Esophagus squamous epithelium (tissue), 5 donors: ENCODE measurements around the gene PRR15L. TPM values are rescaled to one million over a fixed set of nuclear protein-coding genes. Genes with fewer than 3 reads are reported as not detected.

Experiments used
- DNase-seq: peaks from one replicate; lab custom pipeline; 2025; lab: John Stamatoyannopoulos, UW
- H3K27ac ChIP-seq, 4 donors: fragments of 200-600 bp; sonication (generic); one replicate each; pipeline ENCODE4 v1.5.1; 2016 to 2019; ENCODE audit warnings: mild to moderate bottlenecking in 1 of 4
- H3K27me3 ChIP-seq, 4 donors: fragments of 200-600 bp; sonication (generic); 1 replicate in 3 of 4; 2 replicates in 1 of 4; pipeline versions ENCODE4 v1.5.1 to v1.6.0; 2017 to 2021; ENCODE audit warnings: antibody characterized with exemption in 1 of 4
- H3K36me3 ChIP-seq, 3 donors: fragments of 200-600 bp; sonication (generic); one replicate each; pipeline ENCODE4 v1.5.1; 2016 to 2019
- H3K4me1 ChIP-seq, 3 donors: fragments of 200-600 bp; sonication (generic); one replicate each; pipeline ENCODE4 v1.5.1; 2017 to 2019
- H3K4me3 ChIP-seq, 4 donors: fragments of 200-600 bp; sonication (generic); 1 replicate in 3 of 4; 2 replicates in 1 of 4; pipeline ENCODE4 v1.5.1; 2016 to 2019; ENCODE audit warnings: mild to moderate bottlenecking in 2 of 4, moderate library complexity in 1 of 4
- H3K9me3 ChIP-seq, 3 donors: fragments of 200-600 bp; sonication (generic); one replicate each; pipeline ENCODE4 v1.5.1; 2016 to 2019
- CTCF ChIP-seq, 6 experiments: fragments of 450-650 bp in 4 of 6; fragments of 200-600 bp in 2 of 6; sonication (generic) in 2 of 6; IDR thresholded peaks; one replicate each; pipeline ENCODE4 v1.5.1; 2016 to 2019; ENCODE audit warnings: antibody characterized with exemption in 6 of 6, mild to moderate bottlenecking in 4 of 6, moderate library complexity in 4 of 6
- POLR2A ChIP-seq, 4 donors: fragments of 450-650 bp; IDR thresholded peaks; one replicate each; pipeline ENCODE4 v1.6.1; 2017; ENCODE audit warnings: antibody characterized with exemption in 4 of 4, mild to moderate bottlenecking in 4 of 4, moderate library complexity in 3 of 4
- WGBS, 2 donors: methylation state at CpG; one replicate each; pipeline ENCODE4 v1.1.5; 2018; 5-methylcytosine and 5-hydroxymethylcytosine counted together
- intact Hi-C: fragments of 100-400 bp; cut with DNase I; formaldehyde crosslinking; loops from one replicate; pipeline ENCODE4 v1.15.0; 2022
- total RNA-seq, 4 donors: library from RNA; depleted of rRNA; stranded (reverse); fragments of >200 nt; gene quantifications; one replicate each; pipeline ENCODE4 v1.1.0, GENCODE V29; 2016
- donor health status: DM: yes; HTN: yes; CAD: no.

Gene PRR15L
- total RNA-seq, 4 donors from 2014 or later: 3.3 to 12.5 (median 7.1) TPM

DNA sequence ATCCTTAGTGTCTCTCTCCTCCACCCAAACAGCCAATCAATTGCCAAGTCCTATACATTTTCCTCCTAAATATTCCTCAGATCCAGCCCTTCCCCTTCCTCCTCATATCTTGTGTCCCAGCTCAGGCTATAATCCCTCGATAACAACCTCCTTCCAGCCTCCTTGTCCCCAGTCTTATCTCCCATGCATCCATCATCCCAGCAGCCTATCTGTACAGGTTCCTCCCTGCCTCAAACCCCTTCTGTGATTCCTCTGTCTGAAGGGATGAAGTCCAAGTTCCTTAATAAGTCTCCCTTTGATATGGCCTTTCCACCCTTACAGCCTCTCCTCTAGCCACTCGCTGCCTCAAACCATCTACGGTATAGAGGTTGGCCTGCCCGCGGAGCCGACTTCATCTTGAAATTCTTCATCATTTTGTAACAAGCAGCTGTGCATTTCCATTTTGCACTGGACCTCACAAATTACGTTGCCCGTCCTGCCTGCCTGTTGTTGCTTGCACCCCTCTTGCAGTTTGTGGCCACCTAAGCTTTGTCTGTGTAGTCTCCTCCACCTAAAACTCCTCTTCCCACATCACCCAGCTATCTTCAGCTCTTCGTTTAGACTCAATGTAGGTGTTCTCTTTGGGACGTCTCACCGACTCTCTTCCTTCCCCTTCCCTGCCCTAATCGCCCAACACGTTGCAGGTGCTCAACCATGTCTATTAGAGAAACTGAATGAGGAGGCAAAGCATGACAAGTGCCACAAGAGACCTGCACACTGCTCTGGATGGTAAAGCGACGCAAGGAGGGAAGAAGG, 12.4 kb upstream of the PRR15L start:
- 53 to 73% methylated on average over 10 to 13 of the region's 15 CpGs for WGBS, 2 donors
- H3K4me3 ChIP-seq: peak overlapping the region; percentile 15 to 93 (median 88)
- intact Hi-C loops: no loop called here
- H3K27me3 ChIP-seq: no peaks in the 10 kb centered on the region
- no peak for DNase-seq
- H3K4me1 ChIP-seq: peaks cover 17 to 61% (median 25%) of the 10 kb centered on the region in 3 donors
- no peaks in the 10 kb centered on the region for H3K9me3 ChIP-seq
- H3K36me3 ChIP-seq: peaks cover 2 to 23% (median 17%) of the 10 kb centered on the region in 3 donors
- peak overlapping the region in 3 of 4 donors; percentile 0 to 51 (median 21) for H3K27ac ChIP-seq
- no peak for TF ChIP-seq POLR2A (IDR thresholded peaks at IDR 0.05)
- no peak for TF ChIP-seq CTCF (IDR thresholded peaks at IDR 0.05)

DNA sequence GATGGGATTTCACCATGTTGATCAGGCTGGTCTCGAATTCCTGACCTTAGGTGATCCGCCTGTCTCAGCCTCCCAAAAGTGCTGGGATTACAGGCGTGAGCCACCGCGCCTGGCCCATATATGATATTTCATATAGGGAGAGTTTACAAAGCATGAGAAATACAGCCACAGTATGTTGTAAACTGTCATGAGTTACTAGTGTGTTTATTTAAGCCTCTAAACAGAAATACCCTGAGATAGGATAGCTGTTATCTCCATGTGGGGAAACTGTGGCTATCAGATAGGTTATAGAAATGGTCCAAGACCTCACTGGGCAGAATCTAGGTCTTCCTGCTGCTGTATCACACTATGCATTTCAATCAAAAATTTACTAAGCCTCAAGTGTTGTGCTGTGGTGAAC, 11.2 kb upstream of the PRR15L start:
- no peak for TF ChIP-seq POLR2A (IDR thresholded peaks at IDR 0.05)
- H3K27ac ChIP-seq: no peak overlapping the region
- H3K36me3 ChIP-seq: peaks cover 0 to 11% (median 5%) of the 10 kb centered on the region in 3 donors
- intact Hi-C loops: no loop called here
- H3K9me3 ChIP-seq: no peaks in the 10 kb centered on the region
- 87 to 91% methylated on average over 5 of the region's 5 CpGs for WGBS, 2 donors
- DNase-seq: no peak
- H3K27me3 ChIP-seq: no peaks in the 10 kb centered on the region
- H3K4me1 ChIP-seq: peaks cover 17 to 61% (median 25%) of the 10 kb centered on the region in 3 donors
- H3K4me3 ChIP-seq: no peak overlapping the region

- WGBS, 2 donors: 35 to 36% methylated on average over 2 to 3 of the region's 5 CpGs
- H3K27me3 ChIP-seq: no peaks in the 10 kb centered on the region
- intact Hi-C loops: no loop called here
- no peaks in the 10 kb centered on the region for H3K9me3 ChIP-seq
- DNase-seq: no peak
- peaks cover 17 to 59% (median 25%) of the 10 kb centered on the region in 3 donors for H3K4me1 ChIP-seq
- no peak overlapping the region for H3K4me3 ChIP-seq
- peak overlapping the region; percentile 17 to 67 (median 50) for H3K27ac ChIP-seq
- no peak for TF ChIP-seq CTCF (IDR thresholded peaks at IDR 0.05)
- no peak for TF ChIP-seq POLR2A (IDR thresholded peaks at IDR 0.05)
- no peaks in the 10 kb centered on the region for H3K36me3 ChIP-seq
Observed at GRCh38 chr17:47967607-47968252, 10.0 kb upstream of the PRR15L start.

DNA sequence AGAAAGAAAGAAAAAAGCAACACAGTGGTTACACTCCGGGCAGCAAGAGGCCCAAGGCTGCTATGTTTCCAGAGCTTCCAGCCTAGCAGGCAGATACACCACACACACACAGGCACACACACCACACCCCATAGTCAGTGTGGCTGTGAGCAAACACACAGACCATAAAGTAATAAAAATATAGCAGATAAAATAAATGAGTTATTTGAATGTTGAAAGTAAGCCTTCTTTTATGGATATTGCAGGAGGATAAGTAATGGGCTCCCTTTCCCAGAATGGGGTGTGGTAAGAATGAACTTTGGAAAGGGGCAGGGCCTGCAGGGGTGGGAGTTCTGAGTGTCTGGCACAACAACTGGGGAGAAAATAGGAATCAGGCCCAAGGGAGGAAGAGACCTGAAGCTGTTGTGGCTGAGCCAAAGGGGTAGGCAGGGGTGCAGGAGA, 8.4 kb upstream of the PRR15L start:
- H3K27ac ChIP-seq: peak overlapping the region in 3 of 4 donors; percentile 30 to 67 (median 38)
- TF ChIP-seq CTCF (IDR thresholded peaks at IDR 0.05) (no peak), POLR2A (IDR thresholded peaks at IDR 0.05) (no peak)
- WGBS, 2 donors: 27 to 60% methylated on average over 1 of the region's 1 CpG
- no peaks in the 10 kb centered on the region for H3K27me3 ChIP-seq
- no peak for DNase-seq
- no peak overlapping the region for H3K4me3 ChIP-seq
- H3K4me1 ChIP-seq: peaks cover 10 to 43% (median 17%) of the 10 kb centered on the region in 3 donors
- intact Hi-C loops: no loop called here
- no peaks in the 10 kb centered on the region for H3K36me3 ChIP-seq
- no peaks in the 10 kb centered on the region for H3K9me3 ChIP-seq

DNA sequence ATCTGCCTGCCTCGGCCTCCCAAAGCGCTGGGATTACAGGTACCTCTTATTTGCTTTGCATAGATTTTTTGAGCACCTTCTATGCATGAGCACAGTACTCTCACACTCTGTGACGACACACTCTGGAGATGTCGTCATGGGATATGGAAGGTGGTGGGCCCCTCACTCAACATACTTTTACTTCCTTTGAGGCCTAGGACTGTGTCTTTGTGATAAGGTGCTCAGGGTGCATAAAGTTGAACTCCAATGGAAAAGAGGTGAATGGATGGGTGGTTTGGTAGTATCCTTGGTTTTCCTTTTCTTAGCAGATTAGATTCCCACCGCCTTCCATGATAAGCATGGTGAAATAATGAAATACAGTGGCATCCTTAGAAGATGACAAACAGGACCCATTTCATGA, 7.2 kb upstream of the PRR15L start:
- no peak overlapping the region for H3K27ac ChIP-seq
- 92 to 94% methylated on average over 5 of the region's 5 CpGs for WGBS, 2 donors

More for the DNA sequence above, 7.2 kb upstream of the PRR15L start:
- intact Hi-C loops: no loop called here
- H3K27me3 ChIP-seq: no peaks in the 10 kb centered on the region
- H3K4me3 ChIP-seq: no peak overlapping the region
- no peak for TF ChIP-seq CTCF (IDR thresholded peaks at IDR 0.05)
- no peak for TF ChIP-seq POLR2A (IDR thresholded peaks at IDR 0.05)
- H3K4me1 ChIP-seq: peaks cover 10 to 43% (median 14%) of the 10 kb centered on the region in 3 donors
- H3K9me3 ChIP-seq: no peaks in the 10 kb centered on the region
- no peak for DNase-seq
- no peaks in the 10 kb centered on the region for H3K36me3 ChIP-seq
